NCI-H1930 (cell line): ENCODE data around the gene AMPH.
A peak's percentile ranks its signal among the peaks of the same experiment; 100 is the strongest.

Experiments
- DNase-seq, 2 experiments: peaks; one replicate each; lab custom pipeline; 2025; lab: John Stamatoyannopoulos, UW

Gene AMPH

GRCh38 chr7:38630720-38631673 lies at the start of gene AMPH:
TSS of gene AMPH (minus strand) at chr7:38631373. CDS start at chr7:38631351, 22 bp downstream.
- peak; percentile 5 to 43 for DNase-seq

GRCh38 chr7:38679419-38679818 lies 48.2 kb upstream of the AMPH start:
- no peak for DNase-seq

- no peak for DNase-seq
These were observed 47.5 kb upstream of the AMPH start for GRCh38 chr7:38678698-38679054.

- DNase-seq, result no peak
These were observed 47.0 kb upstream of the AMPH start for GRCh38 chr7:38677981-38678697.

GRCh38 chr7:38675494-38676106 lies 44.4 kb upstream of the AMPH start:
- no peak for DNase-seq

GRCh38 chr7:38674513-38674912 lies 43.3 kb upstream of the AMPH start:
- no peak for DNase-seq

GRCh38 chr7:38673795-38674194 lies 42.6 kb upstream of the AMPH start:
- no peak for DNase-seq

- no peak for DNase-seq
These were observed 41.0 kb upstream of the AMPH start for GRCh38 chr7:38671911-38672905.

GRCh38 chr7:38669965-38670520 lies 38.9 kb upstream of the AMPH start:
- DNase-seq, result no peak

GRCh38 chr7:38664972-38665371 lies 33.8 kb upstream of the AMPH start:
- no peak for DNase-seq

GRCh38 chr7:38660427-38661099 lies 29.4 kb upstream of the AMPH start:
- DNase-seq, result peak; percentile 6 to 13

- DNase-seq, result no peak
These were observed 28.8 kb upstream of the AMPH start for GRCh38 chr7:38659931-38660330.

- DNase-seq, result no peak
These were observed 27.7 kb upstream of the AMPH start for GRCh38 chr7:38658921-38659320.

- DNase-seq, result no peak
These were observed 25.8 kb upstream of the AMPH start for GRCh38 chr7:38656968-38657367.

- DNase-seq, result no peak
These were observed 24.9 kb upstream of the AMPH start for GRCh38 chr7:38655833-38656774.

- no peak for DNase-seq
These were observed 6.8 kb upstream of the AMPH start for GRCh38 chr7:38637957-38638356.

GRCh38 chr7:38632411-38632810 lies 1.2 kb upstream of the AMPH start:
- no peak for DNase-seq

GRCh38 chr7:38629651-38630510 lies 1.3 kb downstream of the AMPH start:
- DNase-seq, result no peak
